HFFc6 (cell line): Measurements from ENCODE around the gene BATF. TPM values are rescaled to one million over a fixed set of nuclear protein-coding genes. Genes with fewer than 3 reads are reported as not detected.

Experiments
- DNase-seq: peaks from one replicate; pipeline ENCODE4 v3.0.0-alpha.2; 2018
- H3K27ac Mint-ChIP-seq: 2 replicates; pipeline ENCODE4 v1.8.0; 2020; ENCODE audit warnings: mild to moderate bottlenecking, mixed read lengths
- H3K27me3 Mint-ChIP-seq: 2 replicates; pipeline ENCODE4 v1.8.0; 2021; ENCODE audit warnings: mild to moderate bottlenecking, moderate library complexity, mixed read lengths; ENCODE audit not compliant: insufficient read depth
- H3K36me3 Mint-ChIP-seq: 2 replicates; pipeline ENCODE4 v1.8.0; 2021; ENCODE audit warnings: low read depth, mixed read lengths
- H3K4me1 Mint-ChIP-seq: 2 replicates; pipeline ENCODE4 v1.8.0; 2020; ENCODE audit warnings: low read depth, mixed read lengths
- H3K4me3 Mint-ChIP-seq: 2 replicates; pipeline ENCODE4 v1.8.0; 2020; ENCODE audit warnings: mild to moderate bottlenecking, moderate library complexity, mixed read lengths
- H3K9me3 Mint-ChIP-seq: 2 replicates; pipeline ENCODE4 v1.8.0; 2020; ENCODE audit warnings: mild to moderate bottlenecking, mixed read lengths
- CTCF ChIP-seq: fragments of 200-600 bp; sonication (generic); IDR thresholded peaks from 2 replicates; pipeline ENCODE4 v1.5.0; 2021; ENCODE audit warnings: antibody characterized with exemption, mild to moderate bottlenecking
- total RNA-seq, 6 experiments: library from RNA; stranded (reverse); fragmentation: NEBNext Ultra II Directional; extraction: Animal tissue kit (Norgen Biotek cat#: 25700); gene quantifications; 2 replicates in 1 of 6; 3 replicates in 5 of 6; pipeline ENCODE4 v1.2.3, GENCODE V29; 2021

BATF gene
- total RNA-seq, 6 experiments from 2014 or later = not detected

GRCh38 chr14:75525969-75526368 is 3.7 kb downstream of the BATF start:
- no peak for TF ChIP-seq CTCF

DNA sequence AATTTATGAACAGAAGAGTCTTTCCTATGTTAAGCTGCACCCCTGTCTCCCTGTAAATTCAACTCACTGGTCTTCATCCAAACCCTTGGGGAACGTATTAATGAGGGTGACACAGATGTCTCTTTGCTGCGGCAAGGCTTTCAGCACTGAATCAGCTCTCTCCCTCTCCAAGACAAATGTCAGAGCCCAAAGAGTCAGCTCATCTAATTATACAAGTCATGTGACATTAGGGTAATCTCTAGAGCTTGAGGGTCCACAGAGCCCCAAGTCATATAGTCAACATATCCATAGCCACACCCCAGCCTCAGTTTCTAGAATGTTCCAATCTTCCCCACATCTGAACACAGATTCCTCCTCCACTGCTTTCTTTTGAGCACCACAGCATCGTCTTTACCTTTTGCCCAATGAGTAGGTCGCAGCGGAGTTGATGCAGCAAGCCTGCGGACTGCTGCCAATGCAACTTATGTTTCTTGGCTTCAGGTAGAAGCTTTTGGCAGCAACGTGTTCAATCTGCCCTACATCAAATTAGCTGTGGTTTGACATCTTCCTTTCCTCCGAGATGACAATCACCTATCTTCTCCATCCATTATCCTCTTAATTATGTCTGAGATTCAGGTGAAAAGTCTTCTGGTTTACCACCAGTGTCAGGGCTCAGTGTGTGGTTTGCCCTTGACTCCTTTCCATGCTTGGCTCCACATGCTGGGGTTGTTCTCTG is 5.3 kb downstream of the BATF start:
- TF ChIP-seq CTCF = no peak
- no peak overlapping the region for H3K4me3 Mint-ChIP-seq
- no peak for DNase-seq
- no peaks in the 10 kb centered on the region for H3K9me3 Mint-ChIP-seq
- H3K36me3 Mint-ChIP-seq = no peaks in the 10 kb centered on the region
- peaks cover 9% of the 10 kb centered on the region for H3K27me3 Mint-ChIP-seq
- no peak overlapping the region for H3K27ac Mint-ChIP-seq
- peaks cover 29% of the 10 kb centered on the region for H3K4me1 Mint-ChIP-seq

More at GRCh38 chr14:75525969-75526368, 3.7 kb downstream of the BATF start:
- Mint-ChIP-seq H3K36me3 (no peaks in the 10 kb centered on the region), H3K9me3 (no peaks in the 10 kb centered on the region), H3K27me3 (peaks cover 8% of the 10 kb centered on the region), H3K4me1 (peaks cover 16% of the 10 kb centered on the region), H3K27ac (no peak overlapping the region), H3K4me3 (no peak overlapping the region)
- DNase-seq = no peak

DNA sequence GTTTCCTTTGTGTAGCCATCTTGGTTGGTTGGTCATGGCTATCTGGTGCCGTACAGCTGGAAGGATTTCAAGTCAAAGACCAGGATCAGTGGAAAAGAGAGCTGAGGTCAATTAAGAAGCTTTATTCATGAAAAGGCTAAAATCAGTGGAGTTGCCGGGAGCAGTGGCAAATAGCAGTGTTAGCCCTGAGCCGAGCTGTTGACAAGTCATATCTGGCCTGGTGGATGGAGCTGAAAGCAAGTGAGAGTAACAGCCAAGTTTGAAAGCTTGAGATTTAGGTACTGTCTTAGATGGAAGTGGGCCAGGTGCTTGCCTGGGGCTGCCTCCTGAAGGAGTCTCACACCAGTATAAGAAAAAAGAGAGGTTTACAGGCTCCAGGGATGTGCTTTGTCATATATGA is 9.0 kb downstream of the BATF start:
- no peaks in the 10 kb centered on the region for H3K9me3 Mint-ChIP-seq
- no peak for TF ChIP-seq CTCF
- DNase-seq = no peak
- peaks cover 8% of the 10 kb centered on the region for H3K27me3 Mint-ChIP-seq
- H3K4me1 Mint-ChIP-seq = peaks cover 28% of the 10 kb centered on the region
- no peak overlapping the region for H3K27ac Mint-ChIP-seq
- no peaks in the 10 kb centered on the region for H3K36me3 Mint-ChIP-seq
- H3K4me3 Mint-ChIP-seq = no peak overlapping the region

GRCh38 chr14:75531660-75532317 is 9.5 kb downstream of the BATF start:
- no peaks in the 10 kb centered on the region for H3K36me3 Mint-ChIP-seq
- peaks cover 31% of the 10 kb centered on the region for H3K4me1 Mint-ChIP-seq
- no peak overlapping the region for H3K27ac Mint-ChIP-seq
- DNase-seq = no peak
- H3K27me3 Mint-ChIP-seq = peaks cover 8% of the 10 kb centered on the region
- no peak for TF ChIP-seq CTCF
- no peaks in the 10 kb centered on the region for H3K9me3 Mint-ChIP-seq
- H3K4me3 Mint-ChIP-seq = no peak overlapping the region

DNA sequence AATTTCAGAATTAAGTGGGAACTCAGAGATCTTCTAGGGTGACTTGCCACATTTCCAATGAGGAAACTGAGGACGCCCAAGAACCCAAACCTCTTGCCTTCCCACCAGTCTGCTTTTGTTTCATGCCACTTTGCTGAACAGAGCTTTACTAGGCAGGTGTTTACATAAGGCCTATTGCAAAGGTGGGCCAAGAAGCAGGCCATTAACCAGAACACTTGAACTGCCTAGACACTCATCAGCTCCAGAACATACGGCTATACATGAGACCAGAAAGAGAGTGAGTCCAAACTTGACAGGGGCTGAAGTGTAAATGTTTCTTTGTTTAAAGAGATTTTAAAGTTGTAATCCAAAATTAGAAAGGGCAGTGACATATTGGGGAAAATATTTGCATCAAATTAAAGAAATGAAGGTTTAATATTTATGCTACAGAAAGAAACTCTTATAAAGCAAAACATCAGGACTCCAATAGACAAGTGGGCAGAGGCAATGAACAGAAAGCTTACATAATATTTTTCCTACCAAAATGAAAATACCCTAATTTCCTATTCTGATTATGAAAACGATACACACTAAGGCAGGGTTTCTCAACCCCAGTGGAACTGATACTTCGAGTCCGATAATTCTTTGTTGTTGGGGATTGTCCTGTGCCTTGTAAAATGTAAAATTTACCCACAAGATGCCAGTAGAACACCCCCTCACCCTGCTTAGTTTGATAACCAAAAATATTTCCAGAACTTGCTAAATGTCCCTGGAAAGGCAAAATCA is 11.7 kb downstream of the BATF start:
- peaks cover 36% of the 10 kb centered on the region for H3K4me1 Mint-ChIP-seq
- H3K36me3 Mint-ChIP-seq = no peaks in the 10 kb centered on the region
- H3K4me3 Mint-ChIP-seq = no peak overlapping the region
- peaks cover 4% of the 10 kb centered on the region; the same call in 1 of the 2 replicates for H3K27me3 Mint-ChIP-seq
- no peaks in the 10 kb centered on the region for H3K9me3 Mint-ChIP-seq
- no peak overlapping the region for H3K27ac Mint-ChIP-seq
- TF ChIP-seq CTCF = no peak
- no peak for DNase-seq
